Measurements from ENCODE around the gene PEAK1. TPM values are rescaled to one million over a fixed set of nuclear protein-coding genes. Genes with fewer than 3 reads are reported as not detected.

The PEAK1 gene
- total and polyA plus RNA-seq, 10 of the 15 experiments (the other 5 are each of a cell fraction or from before 2014, with no cell fraction given) = 0.62 to 24.2 (median 11.2) TPM

- peak; percentile 76; the same call in 1 of the 2 replicates for TF ChIP-seq CBFB (IDR thresholded peaks at IDR 0.05; ENCODE audit: low read depth)
Observed at GRCh38 chr15:77440378-77440999, 20.6 kb upstream of the PEAK1 start (continued).

GRCh38 chr15:77437264-77437663 is 17.4 kb upstream of the PEAK1 start:
- RAD21 ChIA-PET (ENCODE audit: unreplicated experiment) = interaction anchor here (0.6 to 1.0 kb wide), 3 partner anchors 16 to 250 kb away, joined by 3 read pairs; partner anchors contain the start of gene HMG20A
- Histone ChIP-seq H2AFZ (ENCODE audit: control insufficient read depth, low read depth, low read length) (no peak overlapping the region), H3K36me3 (ENCODE audit: control insufficient read depth in 2 of 2, insufficient read depth in 2 of 2, low read length in 1 of 2) (no peaks in the 10 kb centered on the region), H3K9me3 (replicated peaks; ENCODE audit: control insufficient read depth, insufficient read depth, low read length) (no peaks in the 10 kb centered on the region), H4K20me1 (ENCODE audit: control insufficient read depth, insufficient read depth) (no peaks in the 10 kb centered on the region), H3K4me3 (no peak overlapping the region), H3K27ac (ENCODE audit: control insufficient read depth, insufficient read depth) (no peak overlapping the region), H3K9ac (ENCODE audit: control insufficient read depth, insufficient read depth, low read length) (no peak overlapping the region), H3K79me2 (ENCODE audit: control insufficient read depth, insufficient read depth, low read length) (peaks cover 24% of the 10 kb centered on the region), H3K4me2 (ENCODE audit: control insufficient read depth, insufficient read depth) (peak overlapping the region; percentile 27; the same call in 1 of the 2 replicates), H3K4me1 (ENCODE audit: control insufficient read depth, insufficient read depth, low read length) (peaks cover 25% of the 10 kb centered on the region), H3K27me3 (replicated peaks in 1 of 2; ENCODE audit: control insufficient read depth in 2 of 2, insufficient read depth in 2 of 2, low read length in 1 of 2) (no peaks in the 10 kb centered on the region)
- in situ Hi-C loops (cut with MboI) = no loop called here
- TF ChIP-seq IKZF1 (conservative IDR thresholded peaks at IDR 0.05) = no peak
- TF ChIP-seq RAD21 (IDR thresholded peaks at IDR 0.05; ENCODE audit: insufficient read depth, low read depth, low read length) = no peak
- no peak for TF ChIP-seq PKNOX1 (IDR thresholded peaks at IDR 0.05)
- TF ChIP-seq SP1 (IDR thresholded peaks at IDR 0.05; ENCODE audit: low read depth, low read length) = no peak
- no peak for TF ChIP-seq RELA (IDR thresholded peaks at IDR 0.05; ENCODE audit: borderline replicate concordance, partially characterized antibody)
- no peak for TF ChIP-seq POLR2A (IDR thresholded peaks at IDR 0.05; ENCODE audit: low read depth, low read length)
- no peak for TF ChIP-seq NFIC (IDR thresholded peaks at IDR 0.05; ENCODE audit: low read depth, low read length)
- WGBS (ENCODE audit: insufficient coverage, insufficient replicate concordance, low lambda C conversion rate, missing lambda C conversion rate) = 99% methylated on average over 4 of the region's 4 CpGs
- no TSS peak for BruUV-seq (replicated peaks)
- FAIRE-seq = no peak
- CTCF ChIA-PET = interaction anchor here (0.8 to 1.0 kb wide), 3 partner anchors 15 to 250 kb away, joined by 3 to 5 read pairs (median 4); no protein-coding TSS in a partner anchor
- ATAC-seq = no peak
- intact Hi-C loops (cut with micrococcal nuclease; ENCODE audit: unreplicated experiment) = no loop called here
- POLR2A ChIA-PET = interaction anchor here (1.0 kb wide), 3 partner anchors 16 to 251 kb away, joined by 3 to 8 read pairs (median 3); partner anchors contain the start of gene HMG20A
- no peak for DNase-seq (ENCODE audit: low read depth, low spot score)
- SMC1A ChIA-PET (ENCODE audit: uncharacterized antibody, unreplicated experiment) = interaction anchor here (0.9 to 1.9 kb wide), 6 partner anchors 10 to 200 kb away, joined by 3 to 7 read pairs (median 3); no protein-coding TSS in a partner anchor

Data from GM12878 (cell line).